ENCODE data around the gene TENM4. TPM values are rescaled to one million over a fixed set of nuclear protein-coding genes. Genes with fewer than 3 reads are reported as not detected.

The TENM4 gene
- total and polyA plus RNA-seq, 2 of the 8 experiments (the other 6 are each of a cell fraction or from before 2014, with no cell fraction given) = 3.5 to 7.2 TPM

DNA sequence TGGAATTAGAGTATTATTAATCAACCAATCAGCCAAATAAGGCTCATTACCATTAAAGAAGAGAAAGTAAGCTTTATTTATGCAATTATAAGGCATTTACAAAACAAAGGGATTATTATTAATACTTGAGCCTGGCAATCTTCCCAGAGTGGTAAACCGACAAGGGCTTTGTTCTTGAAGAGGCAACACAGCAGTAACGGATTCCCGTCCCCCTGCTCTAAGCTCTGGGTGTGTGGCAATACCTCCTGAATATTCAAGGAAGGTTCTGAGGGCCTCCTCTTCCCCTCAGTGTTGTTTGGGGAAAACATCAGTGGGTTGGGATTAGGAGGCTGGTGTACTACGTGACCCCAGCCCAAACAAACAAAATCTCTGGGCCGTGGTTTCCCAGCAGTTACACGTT is 176.5 kb downstream of the TENM4 start:
- H2BK12ac ChIP-seq (ENCODE audit: low read depth, low read length) = no peak overlapping the region
- H3K9me3 ChIP-seq (ENCODE audit: insufficient read depth in 2 of 2, low read depth in 1 of 2, low read length in 1 of 2) = no peaks in the 10 kb centered on the region
- no peak overlapping the region for H2AFZ ChIP-seq (ENCODE audit: low read length)
- no peak overlapping the region for H3K4ac ChIP-seq (replicated peaks; ENCODE audit: insufficient read length, low read depth, low read length)
- DNase-seq (ENCODE audit: low read depth in 1 of 2, low spot score in 2 of 2) = no peak
- H3K9ac ChIP-seq (replicated peaks in 1 of 4; ENCODE audit: extremely low read depth in 1 of 4, low read depth in 3 of 4, low read length in 3 of 4) = no peak overlapping the region
- CTCF ChIA-PET (ENCODE audit: partially characterized antibody) = interaction anchor here (0.8 to 1.3 kb wide), 4 partner anchors 9 to 102 kb away, joined by 3 read pairs; no protein-coding TSS in a partner anchor
- H4K20me1 ChIP-seq (replicated peaks in 1 of 2; ENCODE audit: control insufficient read depth in 1 of 2, insufficient read depth in 2 of 2, low read length in 2 of 2) = no peaks in the 10 kb centered on the region
- POLR2A ChIA-PET (ENCODE audit: partially characterized antibody) = no interaction called here
- no peak overlapping the region for H3K4me2 ChIP-seq (ENCODE audit: insufficient read depth in 1 of 2, low read depth in 2 of 2, low read length in 2 of 2)
- H4K8ac ChIP-seq (ENCODE audit: extremely low read depth, insufficient read depth, low read length) = no peak overlapping the region
- no peaks in the 10 kb centered on the region for H3K27me3 ChIP-seq (replicated peaks in 1 of 4; ENCODE audit: control insufficient read depth in 3 of 4, extremely low read depth in 1 of 4, insufficient read depth in 3 of 4, low read length in 3 of 4)
- no peak overlapping the region for H3K27ac ChIP-seq (ENCODE audit: low read depth, low read length)
- no peak overlapping the region for H3K18ac ChIP-seq (ENCODE audit: extremely low read depth, low read length)
- no peak overlapping the region for H2AK5ac ChIP-seq (ENCODE audit: low read depth, low read length)
- FAIRE-seq = no peak
- H3K4me3 ChIP-seq (ENCODE audit: extremely low read depth in 1 of 4, insufficient read depth in 2 of 4, low read depth in 3 of 4, low read length in 4 of 4) = no peak overlapping the region
- no peak overlapping the region for H2BK5ac ChIP-seq (ENCODE audit: low read depth, low read length)
- no peak overlapping the region for H2BK20ac ChIP-seq (ENCODE audit: low read length)
- no peaks in the 10 kb centered on the region for H3K79me1 ChIP-seq (ENCODE audit: low read depth, low read length)
- H3K23me2 ChIP-seq (ENCODE audit: low read depth, low read length) = peaks cover 3% of the 10 kb centered on the region; the same call in 1 of the 2 replicates
- no peaks in the 10 kb centered on the region for H3K36me3 ChIP-seq (ENCODE audit: control insufficient read depth in 2 of 4, insufficient read depth in 4 of 4, low read length in 3 of 4)
- no peak overlapping the region for H4K91ac ChIP-seq (replicated peaks; ENCODE audit: insufficient read length, low read length)
- H3K23ac ChIP-seq (ENCODE audit: insufficient read length) = no peak overlapping the region
- H3K4me1 ChIP-seq (replicated peaks in 1 of 4; ENCODE audit: control insufficient read depth in 3 of 4, insufficient read depth in 4 of 4, low read length in 3 of 4) = peaks cover 0 to 10% (median 0%) of the 10 kb centered on the region in 4 experiments; a peak in 1 of 7 replicates
- H2BK120ac ChIP-seq (replicated peaks; ENCODE audit: low read depth, low read length) = no peak overlapping the region
- 91% methylated on average over 6 of the region's 6 CpGs; no CpG with 5 or more reads in 1 of the 2 experiments for WGBS, 2 experiments (ENCODE audit: extremely low coverage in 1 of 2, insufficient coverage in 1 of 2, insufficient read length in 1 of 2, insufficient replicate concordance in 2 of 2, low coverage in 1 of 2, low lambda C conversion rate in 2 of 2, missing lambda C conversion rate in 1 of 2)
- no peak overlapping the region for H4K5ac ChIP-seq (ENCODE audit: insufficient read length, low read depth, low read length)
- no peak overlapping the region for H2BK15ac ChIP-seq (ENCODE audit: low read length)
- no peak overlapping the region for H3K14ac ChIP-seq (ENCODE audit: insufficient read length)
- no peaks in the 10 kb centered on the region for H3K79me2 ChIP-seq (ENCODE audit: control insufficient read depth in 1 of 2, insufficient read depth in 2 of 2, low read length in 2 of 2)
- H3K56ac ChIP-seq (replicated peaks; ENCODE audit: insufficient read length, low read depth, low read length) = no peak overlapping the region
- no peak for TF ChIP-seq SP1 (IDR thresholded peaks at IDR 0.05; ENCODE audit: low read depth, low read length)
- TF ChIP-seq POLR2A (IDR thresholded peaks at IDR 0.05; ENCODE audit: control extremely low read depth in 1 of 2, low read depth in 2 of 2, low read length in 2 of 2) = no peak
- TF ChIP-seq RAD21 (IDR thresholded peaks at IDR 0.05 in 1 of 2, conservative IDR thresholded peaks at IDR 0.05 in 1 of 2; ENCODE audit: low read depth in 2 of 2, low read length in 2 of 2) = no peak
- TF ChIP-seq BRCA1 (IDR thresholded peaks at IDR 0.05; ENCODE audit: low read depth, low read length) = no peak
- no peak for TF ChIP-seq ATF2 (IDR thresholded peaks at IDR 0.05; ENCODE audit: low read length)
- TF ChIP-seq HDAC2 (IDR thresholded peaks at IDR 0.05; ENCODE audit: borderline replicate concordance in 1 of 2, low read depth in 2 of 2, low read length in 2 of 2) = no peak
- TF ChIP-seq TAF7 (optimal IDR thresholded peaks at IDR 0.05; ENCODE audit: borderline replicate concordance, low read depth, low read length) = no peak
- TF ChIP-seq E2F6 (IDR thresholded peaks at IDR 0.05) = no peak
- TF ChIP-seq, protein P1, sequence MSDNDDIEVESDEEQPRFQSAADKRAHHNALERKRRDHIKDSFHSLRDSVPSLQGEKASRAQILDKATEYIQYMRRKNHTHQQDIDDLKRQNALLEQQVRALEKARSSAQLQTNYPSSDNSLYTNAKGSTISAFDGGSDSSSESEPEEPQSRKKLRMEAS (IDR thresholded peaks at IDR 0.05) = no peak
- no peak for TF ChIP-seq SIRT6 (IDR thresholded peaks at IDR 0.05; ENCODE audit: low read length)
- no peak for TF ChIP-seq TBP (IDR thresholded peaks at IDR 0.05; ENCODE audit: low read depth, low read length)
